OCI-LY7 (cell line): Measurements from ENCODE around the gene LTO1.

Source experiments
- EZH2phosphoT487 ChIP-seq: fragments of 200-600 bp; sonication (generic); IDR thresholded peaks from 2 replicates; pipeline ENCODE4 v1.6.1; 2018; ENCODE audit warnings: low read depth, borderline replicate concordance, mild to moderate bottlenecking, mixed run types, antibody characterized with exemption, low read length, moderate library complexity, mixed read lengths
- TF ChIP-seq, protein P1 (sequence below): fragments of 200-600 bp; sonication (generic); conservative IDR thresholded peaks from 2 replicates; pipeline ENCODE4 v1.5.1; 2014; ENCODE audit warnings: mild to moderate bottlenecking, antibody characterized with exemption, low read length, moderate library complexity, mixed read lengths

DNA sequence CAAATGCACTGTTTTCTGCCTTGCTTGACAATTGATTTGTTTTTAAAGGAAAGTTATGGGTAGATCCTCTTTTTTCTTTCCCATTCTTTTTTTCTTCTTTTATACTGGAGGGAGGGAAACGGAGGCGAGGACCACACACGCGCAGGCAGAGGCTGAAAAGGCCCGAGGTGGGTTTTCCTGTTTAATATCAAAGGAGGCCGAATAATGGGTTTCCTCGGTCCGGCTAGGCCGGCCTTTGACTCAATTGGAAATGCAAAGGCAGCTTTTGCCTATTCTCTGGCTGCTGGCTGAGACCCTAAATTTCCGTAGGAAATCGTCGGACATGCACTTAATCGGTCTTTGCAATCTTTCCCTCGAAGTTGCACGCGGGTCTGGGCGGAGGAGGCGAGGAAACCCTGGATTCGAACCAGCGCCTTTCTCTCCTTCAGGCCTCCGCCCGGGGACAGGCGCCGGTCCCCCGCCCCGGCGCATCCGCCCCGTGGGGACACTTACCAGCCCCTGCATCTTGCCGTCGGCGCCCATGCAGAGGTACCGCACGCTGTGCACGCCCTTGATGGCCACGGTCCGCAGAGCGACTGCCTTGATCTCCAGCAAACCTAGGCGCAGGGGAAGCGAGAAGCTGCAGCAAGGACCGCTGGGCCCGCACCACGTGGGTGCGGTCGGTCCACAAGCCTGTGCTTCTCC, 27.8 kb upstream of the LTO1 start:
- TF ChIP-seq, protein P1, sequence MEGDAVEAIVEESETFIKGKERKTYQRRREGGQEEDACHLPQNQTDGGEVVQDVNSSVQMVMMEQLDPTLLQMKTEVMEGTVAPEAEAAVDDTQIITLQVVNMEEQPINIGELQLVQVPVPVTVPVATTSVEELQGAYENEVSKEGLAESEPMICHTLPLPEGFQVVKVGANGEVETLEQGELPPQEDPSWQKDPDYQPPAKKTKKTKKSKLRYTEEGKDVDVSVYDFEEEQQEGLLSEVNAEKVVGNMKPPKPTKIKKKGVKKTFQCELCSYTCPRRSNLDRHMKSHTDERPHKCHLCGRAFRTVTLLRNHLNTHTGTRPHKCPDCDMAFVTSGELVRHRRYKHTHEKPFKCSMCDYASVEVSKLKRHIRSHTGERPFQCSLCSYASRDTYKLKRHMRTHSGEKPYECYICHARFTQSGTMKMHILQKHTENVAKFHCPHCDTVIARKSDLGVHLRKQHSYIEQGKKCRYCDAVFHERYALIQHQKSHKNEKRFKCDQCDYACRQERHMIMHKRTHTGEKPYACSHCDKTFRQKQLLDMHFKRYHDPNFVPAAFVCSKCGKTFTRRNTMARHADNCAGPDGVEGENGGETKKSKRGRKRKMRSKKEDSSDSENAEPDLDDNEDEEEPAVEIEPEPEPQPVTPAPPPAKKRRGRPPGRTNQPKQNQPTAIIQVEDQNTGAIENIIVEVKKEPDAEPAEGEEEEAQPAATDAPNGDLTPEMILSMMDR = no peak
- no peak for TF ChIP-seq EZH2phosphoT487
